HCT116 (cell line): ENCODE measurements around the gene TRAK1.

ENCODE experiments used
- EGR1 ChIP-seq: IDR thresholded peaks from 2 replicates; pipeline ENCODE4 v1.6.1; 2012; ENCODE audit warnings: low read depth
- EZH2 ChIP-seq: fragments of 200-600 bp; sonication (generic); IDR thresholded peaks from 2 replicates; pipeline ENCODE4 v1.6.1; 2017; ENCODE audit warnings: antibody characterized with exemption, mixed run types
- POLR2A ChIP-seq: IDR thresholded peaks from 2 replicates; pipeline ENCODE4 v1.7.0; 2011; ENCODE audit warnings: borderline replicate concordance; ENCODE audit not compliant: insufficient read depth, insufficient read length; ENCODE audit errors: extremely low read depth
- RAD21 ChIP-seq: IDR thresholded peaks from 2 replicates; pipeline ENCODE4 v1.6.1; 2012; ENCODE audit warnings: low read depth, mild to moderate bottlenecking
- TCF7L2 ChIP-seq: IDR thresholded peaks from 2 replicates; pipeline ENCODE4 v1.7.0; 2011; ENCODE audit warnings: borderline replicate concordance, inconsistent platforms; ENCODE audit not compliant: insufficient read depth, insufficient read length; ENCODE audit errors: extremely low read depth
- YY1 ChIP-seq: IDR thresholded peaks from 2 replicates; pipeline ENCODE4 v1.6.1; 2011; ENCODE audit warnings: low read length, low read depth, moderate library complexity, mild to moderate bottlenecking; ENCODE audit not compliant: insufficient replicate concordance; ENCODE audit errors: extremely low read depth
- ZNF274 ChIP-seq: fragments of 200-500 bp; sonication (Bioruptor generic); IDR thresholded peaks from 2 replicates; pipeline ENCODE4 v1.6.1; 2014; ENCODE audit warnings: mild to moderate bottlenecking, low read depth, low read length, inconsistent platforms
- TF ChIP-seq, protein P1 (sequence below), 3 experiments: fragments of 200-600 bp in 1 of 3; sonication (generic) in 1 of 3; IDR thresholded peaks in 2 of 3; conservative IDR thresholded peaks in 1 of 3; 2 replicates each; pipeline ENCODE4 v1.5.1; 2012 to 2017; ENCODE audit warnings: low read depth in 2 of 3, low read length in 2 of 3, antibody characterized with exemption in 1 of 3, borderline replicate concordance in 1 of 3, control low read depth in 1 of 3, mild to moderate bottlenecking in 1 of 3, mixed read lengths in 1 of 3, mixed run types in 1 of 3, moderate library complexity in 1 of 3; ENCODE audit not compliant: insufficient read depth in 1 of 3
- TF ChIP-seq, protein P2 (sequence below): IDR thresholded peaks from 2 replicates; pipeline ENCODE4 v1.6.1; 2012; ENCODE audit warnings: low read depth

DNA sequence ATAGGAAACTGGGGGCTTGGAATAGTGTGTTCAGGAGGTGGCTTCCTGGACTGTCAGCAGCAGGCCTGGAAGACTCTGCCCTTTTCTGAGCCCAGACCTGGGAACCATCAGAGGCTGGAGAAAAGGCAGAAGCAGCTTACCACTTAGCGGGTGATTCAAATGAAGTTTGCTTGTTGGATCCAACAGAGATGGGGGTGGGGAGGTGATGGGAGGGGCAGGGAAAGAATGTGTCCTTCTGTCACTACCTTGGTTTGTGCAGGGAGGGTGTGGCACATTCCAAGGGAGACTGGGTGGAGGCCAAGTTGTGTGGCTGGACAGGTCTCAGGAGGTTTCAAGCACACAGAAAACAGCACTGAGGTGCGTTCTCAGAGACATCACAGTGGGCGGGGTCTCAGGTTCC, 58.8 kb downstream of the TRAK1 start:
- TF ChIP-seq, protein P1, sequence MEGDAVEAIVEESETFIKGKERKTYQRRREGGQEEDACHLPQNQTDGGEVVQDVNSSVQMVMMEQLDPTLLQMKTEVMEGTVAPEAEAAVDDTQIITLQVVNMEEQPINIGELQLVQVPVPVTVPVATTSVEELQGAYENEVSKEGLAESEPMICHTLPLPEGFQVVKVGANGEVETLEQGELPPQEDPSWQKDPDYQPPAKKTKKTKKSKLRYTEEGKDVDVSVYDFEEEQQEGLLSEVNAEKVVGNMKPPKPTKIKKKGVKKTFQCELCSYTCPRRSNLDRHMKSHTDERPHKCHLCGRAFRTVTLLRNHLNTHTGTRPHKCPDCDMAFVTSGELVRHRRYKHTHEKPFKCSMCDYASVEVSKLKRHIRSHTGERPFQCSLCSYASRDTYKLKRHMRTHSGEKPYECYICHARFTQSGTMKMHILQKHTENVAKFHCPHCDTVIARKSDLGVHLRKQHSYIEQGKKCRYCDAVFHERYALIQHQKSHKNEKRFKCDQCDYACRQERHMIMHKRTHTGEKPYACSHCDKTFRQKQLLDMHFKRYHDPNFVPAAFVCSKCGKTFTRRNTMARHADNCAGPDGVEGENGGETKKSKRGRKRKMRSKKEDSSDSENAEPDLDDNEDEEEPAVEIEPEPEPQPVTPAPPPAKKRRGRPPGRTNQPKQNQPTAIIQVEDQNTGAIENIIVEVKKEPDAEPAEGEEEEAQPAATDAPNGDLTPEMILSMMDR (IDR thresholded peaks at IDR 0.05 in 2 of 3, conservative IDR thresholded peaks at IDR 0.05 in 1 of 3; ENCODE audit: borderline replicate concordance in 1 of 3, insufficient read depth in 1 of 3, low read depth in 2 of 3, low read length in 2 of 3), result no peak
- TF ChIP-seq EGR1 (no peak), POLR2A (no peak), ZNF274 (no peak), TCF7L2 (no peak), EZH2 (no peak), RAD21 (no peak), YY1 (no peak)
- TF ChIP-seq, protein P2, sequence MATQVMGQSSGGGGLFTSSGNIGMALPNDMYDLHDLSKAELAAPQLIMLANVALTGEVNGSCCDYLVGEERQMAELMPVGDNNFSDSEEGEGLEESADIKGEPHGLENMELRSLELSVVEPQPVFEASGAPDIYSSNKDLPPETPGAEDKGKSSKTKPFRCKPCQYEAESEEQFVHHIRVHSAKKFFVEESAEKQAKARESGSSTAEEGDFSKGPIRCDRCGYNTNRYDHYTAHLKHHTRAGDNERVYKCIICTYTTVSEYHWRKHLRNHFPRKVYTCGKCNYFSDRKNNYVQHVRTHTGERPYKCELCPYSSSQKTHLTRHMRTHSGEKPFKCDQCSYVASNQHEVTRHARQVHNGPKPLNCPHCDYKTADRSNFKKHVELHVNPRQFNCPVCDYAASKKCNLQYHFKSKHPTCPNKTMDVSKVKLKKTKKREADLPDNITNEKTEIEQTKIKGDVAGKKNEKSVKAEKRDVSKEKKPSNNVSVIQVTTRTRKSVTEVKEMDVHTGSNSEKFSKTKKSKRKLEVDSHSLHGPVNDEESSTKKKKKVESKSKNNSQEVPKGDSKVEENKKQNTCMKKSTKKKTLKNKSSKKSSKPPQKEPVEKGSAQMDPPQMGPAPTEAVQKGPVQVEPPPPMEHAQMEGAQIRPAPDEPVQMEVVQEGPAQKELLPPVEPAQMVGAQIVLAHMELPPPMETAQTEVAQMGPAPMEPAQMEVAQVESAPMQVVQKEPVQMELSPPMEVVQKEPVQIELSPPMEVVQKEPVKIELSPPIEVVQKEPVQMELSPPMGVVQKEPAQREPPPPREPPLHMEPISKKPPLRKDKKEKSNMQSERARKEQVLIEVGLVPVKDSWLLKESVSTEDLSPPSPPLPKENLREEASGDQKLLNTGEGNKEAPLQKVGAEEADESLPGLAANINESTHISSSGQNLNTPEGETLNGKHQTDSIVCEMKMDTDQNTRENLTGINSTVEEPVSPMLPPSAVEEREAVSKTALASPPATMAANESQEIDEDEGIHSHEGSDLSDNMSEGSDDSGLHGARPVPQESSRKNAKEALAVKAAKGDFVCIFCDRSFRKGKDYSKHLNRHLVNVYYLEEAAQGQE, result no peak
